Measurements from ENCODE around the gene LRRC3B.

LRRC3B gene

DNA sequence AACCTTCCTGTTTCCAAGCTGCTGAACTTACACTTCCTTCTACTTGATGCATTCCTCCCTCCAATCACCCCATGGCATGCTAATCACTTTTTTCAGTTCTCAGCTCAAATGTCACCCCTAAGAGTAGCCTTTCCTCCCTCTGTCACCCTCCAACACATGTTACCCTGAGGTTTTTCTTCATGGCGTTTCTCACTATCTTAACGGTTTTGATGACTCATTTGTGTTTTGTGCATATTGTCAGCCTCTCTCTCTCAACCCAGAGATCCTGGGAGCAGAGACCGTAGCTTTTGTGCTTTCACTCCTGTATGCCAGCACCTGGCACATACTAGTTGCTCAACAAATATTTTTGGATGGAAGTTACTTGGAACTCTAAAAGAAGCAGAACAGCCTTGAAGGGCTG is 24.5 kb downstream of the LRRC3B start:
- Histone ChIP-seq H3K4me3 (ENCODE audit: low read depth, low read length) (no peak overlapping the region), H3K9me3 (ENCODE audit: control insufficient read depth, insufficient read depth, low read depth, low read length) (no peaks in the 10 kb centered on the region), H3K27ac (ENCODE audit: extremely low read depth, low read depth, low read length) (no peak overlapping the region), H3K36me3 (ENCODE audit: control insufficient read depth in 2 of 2, insufficient read depth in 1 of 2, low read length in 2 of 2) (no peaks in the 10 kb centered on the region), H3K4me1 (ENCODE audit: control insufficient read depth, insufficient read depth, low read length) (no peaks in the 10 kb centered on the region)
- ChIA-PET CTCF (no interaction called here), POLR2A (no interaction called here)
- TF ChIP-seq, protein P1, sequence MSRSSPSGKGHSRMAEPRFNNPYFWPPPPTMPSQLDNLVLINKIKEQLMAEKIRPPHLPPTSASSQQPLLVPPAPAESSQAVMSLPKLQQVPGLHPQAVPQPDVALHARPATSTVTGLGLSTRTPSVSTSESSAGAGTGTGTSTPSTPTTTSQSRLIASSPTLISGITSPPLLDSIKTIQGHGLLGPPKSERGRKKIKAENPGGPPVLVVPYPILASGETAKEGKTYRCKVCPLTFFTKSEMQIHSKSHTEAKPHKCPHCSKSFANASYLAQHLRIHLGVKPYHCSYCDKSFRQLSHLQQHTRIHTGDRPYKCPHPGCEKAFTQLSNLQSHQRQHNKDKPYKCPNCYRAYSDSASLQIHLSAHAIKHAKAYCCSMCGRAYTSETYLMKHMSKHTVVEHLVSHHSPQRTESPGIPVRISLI (tag by site-specific recombination; IDR thresholded peaks at IDR 0.05) = no peak
- TF ChIP-seq ZNF248 (tag by site-specific recombination; IDR thresholded peaks at IDR 0.05) (no peak), ZNF473 (tag by site-specific recombination; IDR thresholded peaks at IDR 0.05) (no peak), ZNF202 (tag by site-specific recombination; IDR thresholded peaks at IDR 0.05; ENCODE audit: borderline replicate concordance) (no peak), ZNF530 (tag by site-specific recombination; IDR thresholded peaks at IDR 0.05; ENCODE audit: low read depth) (no peak), ZNF146 (tag by site-specific recombination; IDR thresholded peaks at IDR 0.05) (no peak), KLF9 (tag by site-specific recombination; IDR thresholded peaks at IDR 0.05; ENCODE audit: low read depth) (no peak), ZNF366 (tag by site-specific recombination; conservative IDR thresholded peaks at IDR 0.05) (no peak), ZNF670 (tag by site-specific recombination; IDR thresholded peaks at IDR 0.05; ENCODE audit: low read depth) (no peak), ZNF521 (tag by site-specific recombination; IDR thresholded peaks at IDR 0.05) (no peak), ZNF654 (tag by site-specific recombination; IDR thresholded peaks at IDR 0.05; ENCODE audit: low read depth) (no peak), GLI4 (tag by site-specific recombination; IDR thresholded peaks at IDR 0.05) (no peak), REST (tag by site-specific recombination; IDR thresholded peaks at IDR 0.05) (no peak), YY1 (tag by site-specific recombination; IDR thresholded peaks at IDR 0.05) (no peak), ZNF239 (tag by site-specific recombination; IDR thresholded peaks at IDR 0.05) (no peak)
- TF ChIP-seq, protein P2, sequence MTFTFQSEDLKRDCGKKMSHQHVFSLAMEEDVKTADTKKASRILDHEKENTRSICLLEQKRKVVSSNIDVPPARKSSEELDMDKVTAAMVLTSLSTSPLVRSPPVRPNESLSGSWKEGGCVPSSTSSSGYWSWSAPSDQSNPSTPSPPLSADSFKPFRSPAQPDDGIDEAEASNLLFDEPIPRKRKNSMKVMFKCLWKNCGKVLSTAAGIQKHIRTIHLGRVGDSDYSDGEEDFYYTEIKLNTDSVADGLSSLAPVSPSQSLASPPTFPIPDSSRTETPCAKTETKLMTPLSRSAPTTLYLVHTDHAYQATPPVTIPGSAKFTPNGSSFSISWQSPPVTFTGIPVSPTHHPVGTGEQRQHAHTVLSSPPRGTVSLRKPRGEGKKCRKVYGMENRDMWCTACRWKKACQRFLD (tag by site-specific recombination; IDR thresholded peaks at IDR 0.05) = no peak

GRCh38 chr3:26648461-26648860 is 25.9 kb downstream of the LRRC3B start:
- no peaks in the 10 kb centered on the region for H3K36me3 ChIP-seq (ENCODE audit: control insufficient read depth in 2 of 2, insufficient read depth in 1 of 2, low read length in 2 of 2)
- no peaks in the 10 kb centered on the region for H3K4me1 ChIP-seq (ENCODE audit: control insufficient read depth, insufficient read depth, low read length)
- no peaks in the 10 kb centered on the region for H3K9me3 ChIP-seq (ENCODE audit: control insufficient read depth, insufficient read depth, low read depth, low read length)
- no peak overlapping the region for H3K4me3 ChIP-seq (ENCODE audit: low read depth, low read length)
- ChIA-PET POLR2A (no interaction called here), CTCF (no interaction called here)
- TF ChIP-seq ZNF121 (tag by site-specific recombination; IDR thresholded peaks at IDR 0.05) = no peak
- H3K27ac ChIP-seq (ENCODE audit: extremely low read depth, low read depth, low read length) = no peak overlapping the region

GRCh38 chr3:26652164-26652563 is 29.6 kb downstream of the LRRC3B start:
- Histone ChIP-seq H3K36me3 (ENCODE audit: control insufficient read depth in 2 of 2, insufficient read depth in 1 of 2, low read length in 2 of 2) (no peaks in the 10 kb centered on the region), H3K27ac (ENCODE audit: extremely low read depth, low read depth, low read length) (no peak overlapping the region), H3K9me3 (ENCODE audit: control insufficient read depth, insufficient read depth, low read depth, low read length) (no peaks in the 10 kb centered on the region), H3K4me1 (ENCODE audit: control insufficient read depth, insufficient read depth, low read length) (no peaks in the 10 kb centered on the region), H3K4me3 (ENCODE audit: low read depth, low read length) (no peak overlapping the region)
- ChIA-PET CTCF (no interaction called here), POLR2A (no interaction called here)
- TF ChIP-seq REST (tag by site-specific recombination; IDR thresholded peaks at IDR 0.05) (no peak), HOXC10 (CRISPR knock-in tag; IDR thresholded peaks at IDR 0.05) (no peak), ZBTB20 (tag by site-specific recombination; IDR thresholded peaks at IDR 0.05) (no peak), ZNF561 (tag by site-specific recombination; IDR thresholded peaks at IDR 0.05; ENCODE audit: borderline replicate concordance) (no peak), ZNF585B (tag by site-specific recombination; IDR thresholded peaks at IDR 0.05) (no peak)
- TF ChIP-seq, protein P1 (tag by site-specific recombination; IDR thresholded peaks at IDR 0.05) = no peak

Measured in HEK293 (cell line).